Measurements from ENCODE around the gene SELP. TPM values are rescaled to one million over a fixed set of nuclear protein-coding genes. Genes with fewer than 3 reads are reported as not detected.

SELP gene
- total RNA-seq, 1 donor from 2014 or later, result not detected

DNA sequence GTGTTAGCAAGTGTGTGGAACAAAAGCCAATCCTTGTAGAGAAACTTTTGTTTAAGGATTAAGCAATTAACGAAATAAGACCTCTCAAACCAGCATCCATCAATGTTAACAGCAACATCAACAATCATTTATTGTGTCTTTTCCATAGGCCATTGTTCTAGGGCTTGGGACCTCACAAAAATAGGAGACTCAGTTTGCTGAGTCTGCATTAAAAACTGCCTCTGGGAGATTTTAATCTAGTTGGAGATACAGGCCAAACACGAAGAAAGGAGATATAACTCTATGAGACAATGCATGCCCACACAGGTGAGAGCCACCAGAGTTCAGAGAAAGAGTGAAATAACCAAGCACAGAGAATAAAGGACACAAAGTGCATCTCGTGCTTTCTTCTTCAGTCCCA lies 14.4 kb upstream of the SELP start:
- FAIRE-seq (no peak), DNase-seq (ENCODE audit: low read depth) (no peak)
- H3K27me3 ChIP-seq (ENCODE audit: control insufficient read depth, insufficient read depth, low read length), result no peaks in the 10 kb centered on the region
- TF ChIP-seq, protein P1, sequence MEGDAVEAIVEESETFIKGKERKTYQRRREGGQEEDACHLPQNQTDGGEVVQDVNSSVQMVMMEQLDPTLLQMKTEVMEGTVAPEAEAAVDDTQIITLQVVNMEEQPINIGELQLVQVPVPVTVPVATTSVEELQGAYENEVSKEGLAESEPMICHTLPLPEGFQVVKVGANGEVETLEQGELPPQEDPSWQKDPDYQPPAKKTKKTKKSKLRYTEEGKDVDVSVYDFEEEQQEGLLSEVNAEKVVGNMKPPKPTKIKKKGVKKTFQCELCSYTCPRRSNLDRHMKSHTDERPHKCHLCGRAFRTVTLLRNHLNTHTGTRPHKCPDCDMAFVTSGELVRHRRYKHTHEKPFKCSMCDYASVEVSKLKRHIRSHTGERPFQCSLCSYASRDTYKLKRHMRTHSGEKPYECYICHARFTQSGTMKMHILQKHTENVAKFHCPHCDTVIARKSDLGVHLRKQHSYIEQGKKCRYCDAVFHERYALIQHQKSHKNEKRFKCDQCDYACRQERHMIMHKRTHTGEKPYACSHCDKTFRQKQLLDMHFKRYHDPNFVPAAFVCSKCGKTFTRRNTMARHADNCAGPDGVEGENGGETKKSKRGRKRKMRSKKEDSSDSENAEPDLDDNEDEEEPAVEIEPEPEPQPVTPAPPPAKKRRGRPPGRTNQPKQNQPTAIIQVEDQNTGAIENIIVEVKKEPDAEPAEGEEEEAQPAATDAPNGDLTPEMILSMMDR (IDR thresholded peaks at IDR 0.05; ENCODE audit: insufficient read depth, low read length, severe bottlenecking), result no peak
- no peaks in the 10 kb centered on the region for H3K36me3 ChIP-seq (ENCODE audit: control insufficient read depth, insufficient read depth, low read length)
- no peak overlapping the region for H3K4me3 ChIP-seq (ENCODE audit: low read depth, low read length)

GRCh38 chr1:169634877-169635276 lies 5.0 kb upstream of the SELP start:
- DNase-seq (ENCODE audit: low read depth) (no peak), FAIRE-seq (no peak)
- no peaks in the 10 kb centered on the region for H3K27me3 ChIP-seq (ENCODE audit: control insufficient read depth, insufficient read depth, low read length)
- TF ChIP-seq, protein P1 (IDR thresholded peaks at IDR 0.05; ENCODE audit: insufficient read depth, low read length, severe bottlenecking), result no peak
- H3K4me3 ChIP-seq (ENCODE audit: low read depth, low read length), result no peak overlapping the region
- H3K36me3 ChIP-seq (ENCODE audit: control insufficient read depth, insufficient read depth, low read length), result no peaks in the 10 kb centered on the region

DNA sequence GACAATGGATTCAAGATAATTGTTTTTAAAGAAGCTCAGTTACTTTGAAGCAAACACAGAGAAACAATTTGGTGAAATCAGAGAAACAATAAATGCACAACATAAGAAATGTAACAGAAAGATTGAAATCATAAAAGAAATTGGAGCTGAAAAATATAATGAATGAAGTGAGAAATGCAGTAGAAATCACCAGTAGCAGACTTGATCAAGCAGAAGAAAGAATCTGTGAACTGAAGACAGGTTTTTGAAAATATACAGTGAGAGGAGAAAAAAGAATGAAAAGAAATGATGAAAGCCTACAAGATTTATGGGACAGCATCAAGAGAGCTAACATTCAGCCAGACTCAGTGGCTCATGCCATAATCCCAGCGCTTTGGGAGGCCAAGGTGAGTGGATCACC lies 4.2 kb upstream of the SELP start:
- H3K36me3 ChIP-seq (ENCODE audit: control insufficient read depth, insufficient read depth, low read length), result no peaks in the 10 kb centered on the region
- no peak overlapping the region for H3K4me3 ChIP-seq (ENCODE audit: low read depth, low read length)
- no peak for DNase-seq (ENCODE audit: low read depth)
- TF ChIP-seq, protein P1 (IDR thresholded peaks at IDR 0.05; ENCODE audit: insufficient read depth, low read length, severe bottlenecking), result no peak
- H3K27me3 ChIP-seq (ENCODE audit: control insufficient read depth, insufficient read depth, low read length), result no peaks in the 10 kb centered on the region
- FAIRE-seq, result no peak

GRCh38 chr1:169631249-169631648 lies 1.3 kb upstream of the SELP start:
- no peak overlapping the region for H3K4me3 ChIP-seq (ENCODE audit: low read depth, low read length)
- TF ChIP-seq, protein P1 (IDR thresholded peaks at IDR 0.05; ENCODE audit: insufficient read depth, low read length, severe bottlenecking), result no peak
- no peaks in the 10 kb centered on the region for H3K27me3 ChIP-seq (ENCODE audit: control insufficient read depth, insufficient read depth, low read length)
- no peaks in the 10 kb centered on the region for H3K36me3 ChIP-seq (ENCODE audit: control insufficient read depth, insufficient read depth, low read length)
- no peak for DNase-seq (ENCODE audit: low read depth)
- no peak for FAIRE-seq

- no peak overlapping the region for H3K4me3 ChIP-seq (ENCODE audit: low read depth, low read length)
- no peaks in the 10 kb centered on the region for H3K36me3 ChIP-seq (ENCODE audit: control insufficient read depth, insufficient read depth, low read length)
- FAIRE-seq (no peak), DNase-seq (ENCODE audit: low read depth) (no peak)
- TF ChIP-seq, protein P1 (IDR thresholded peaks at IDR 0.05; ENCODE audit: insufficient read depth, low read length, severe bottlenecking), result no peak
- peaks cover 2% of the 10 kb centered on the region for H3K27me3 ChIP-seq (ENCODE audit: control insufficient read depth, insufficient read depth, low read length)
Measured at GRCh38 chr1:169624912-169625311, 5.0 kb downstream of the SELP start.

GRCh38 chr1:169624122-169624521 lies 5.8 kb downstream of the SELP start:
- TF ChIP-seq, protein P1 (IDR thresholded peaks at IDR 0.05; ENCODE audit: insufficient read depth, low read length, severe bottlenecking), result no peak
- H3K27me3 ChIP-seq (ENCODE audit: control insufficient read depth, insufficient read depth, low read length), result peaks cover 2% of the 10 kb centered on the region
- no peak for DNase-seq (ENCODE audit: low read depth)
- H3K4me3 ChIP-seq (ENCODE audit: low read depth, low read length), result no peak overlapping the region
- no peaks in the 10 kb centered on the region for H3K36me3 ChIP-seq (ENCODE audit: control insufficient read depth, insufficient read depth, low read length)
- FAIRE-seq, result no peak

Data from bronchial epithelial cell (primary cell).